Osteocyte (in vitro differentiated cells): ENCODE results near the gene ODAPH. TPM values are rescaled to one million over a fixed set of nuclear protein-coding genes. Genes with fewer than 3 reads are reported as not detected.
A peak's percentile ranks its signal among the peaks of the same experiment; 100 is the strongest.
"Not testable (repeated sequence)": the region's sequence is repeated elsewhere in the genome, so short reads cannot be mapped to it uniquely, and the experiment has no call there.

Source experiments
- DNase-seq: peaks from one replicate; pipeline ENCODE4 v3.0.0; 2021; ENCODE audit warnings: mixed read lengths; ENCODE audit not compliant: unreplicated experiment; ENCODE audit errors: extremely low spot score
- H3K27ac Mint-ChIP-seq: one replicate; pipeline ENCODE4 v1.8.0; 2021; ENCODE audit warnings: mild to moderate bottlenecking, mixed read lengths; ENCODE audit not compliant: unreplicated experiment
- H3K27me3 Mint-ChIP-seq: one replicate; pipeline ENCODE4 v1.8.0; 2021; ENCODE audit warnings: mixed read lengths; ENCODE audit not compliant: unreplicated experiment
- H3K36me3 Mint-ChIP-seq: one replicate; pipeline ENCODE4 v1.8.0; 2021; ENCODE audit warnings: mixed read lengths; ENCODE audit not compliant: unreplicated experiment
- H3K4me1 Mint-ChIP-seq: one replicate; pipeline ENCODE4 v1.8.0; 2021; ENCODE audit warnings: mixed read lengths; ENCODE audit not compliant: unreplicated experiment
- H3K4me3 Mint-ChIP-seq: one replicate; pipeline ENCODE4 v1.8.0; 2021; ENCODE audit warnings: mild to moderate bottlenecking, moderate library complexity, mixed read lengths; ENCODE audit not compliant: unreplicated experiment
- H3K9me3 Mint-ChIP-seq: one replicate; pipeline ENCODE4 v1.8.0; 2021; ENCODE audit warnings: mixed read lengths; ENCODE audit not compliant: unreplicated experiment
- total RNA-seq: library from RNA; stranded (reverse); gene quantifications from 2 replicates; pipeline ENCODE4 v1.2.1, GENCODE V29; 2021
- TF ChIP-seq, protein P1 (sequence below): fragments of 200-600 bp; sonication (generic); IDR thresholded peaks from 2 replicates; pipeline ENCODE4 v1.5.0; 2021; ENCODE audit warnings: antibody characterized with exemption, mild to moderate bottlenecking, moderate library complexity

ODAPH gene
- total RNA-seq, 1 donor from 2014 or later: not detected

DNA sequence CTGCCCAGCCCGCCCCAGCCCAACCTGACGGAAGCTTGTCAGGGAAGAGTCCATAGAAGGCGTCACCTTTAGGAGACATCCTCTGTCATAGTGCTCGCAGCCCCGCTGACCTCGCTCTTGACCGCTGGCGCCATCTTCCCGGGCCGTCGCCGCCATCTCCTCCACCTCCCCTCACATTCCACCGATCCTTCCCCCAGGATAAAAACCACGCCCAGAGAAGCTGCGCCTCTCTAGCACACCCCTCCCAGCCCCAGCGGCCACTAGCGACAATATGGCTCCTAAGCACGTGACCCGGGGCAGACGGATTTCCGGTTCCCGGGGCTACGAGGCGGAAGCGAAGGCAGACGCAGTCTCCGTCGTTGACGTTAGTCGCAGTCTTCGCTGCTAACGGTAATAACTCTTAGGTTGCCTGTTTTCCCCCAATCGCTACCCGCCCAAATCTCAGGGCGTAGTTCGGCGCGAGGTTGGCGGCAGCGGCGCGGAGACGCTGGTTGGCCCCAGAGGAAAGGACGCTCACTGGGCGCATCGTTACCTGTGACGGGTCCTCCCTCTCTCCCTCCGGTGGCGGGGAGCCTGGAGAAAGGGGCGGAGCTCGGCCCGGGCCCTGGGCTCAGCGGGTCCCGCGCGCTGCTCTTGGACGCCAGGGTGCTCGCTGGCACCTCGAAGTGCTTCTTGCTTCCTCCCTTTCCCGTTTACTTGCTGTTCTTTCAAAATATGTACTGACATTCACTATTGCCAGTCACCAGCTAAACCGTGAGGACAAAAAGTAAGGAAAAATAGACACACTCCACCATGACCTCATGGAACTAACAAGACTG is 41.5 kb upstream of the ODAPH start, which contains the start of the genes RCHY1 and THAP6:
RCHY1 (minus strand) TSS at position 273 of the 818 bp plus-strand sequence; CDS start at position 156, 117 bp downstream.
THAP6 (plus strand) TSS at position 343 of the 818 bp plus-strand sequence. CDS start 980 bp downstream, outside the sequence.
- no peak within 1 kb of the TSS for H3K4me3 Mint-ChIP-seq
- peak; percentile 97 for DNase-seq

DNA sequence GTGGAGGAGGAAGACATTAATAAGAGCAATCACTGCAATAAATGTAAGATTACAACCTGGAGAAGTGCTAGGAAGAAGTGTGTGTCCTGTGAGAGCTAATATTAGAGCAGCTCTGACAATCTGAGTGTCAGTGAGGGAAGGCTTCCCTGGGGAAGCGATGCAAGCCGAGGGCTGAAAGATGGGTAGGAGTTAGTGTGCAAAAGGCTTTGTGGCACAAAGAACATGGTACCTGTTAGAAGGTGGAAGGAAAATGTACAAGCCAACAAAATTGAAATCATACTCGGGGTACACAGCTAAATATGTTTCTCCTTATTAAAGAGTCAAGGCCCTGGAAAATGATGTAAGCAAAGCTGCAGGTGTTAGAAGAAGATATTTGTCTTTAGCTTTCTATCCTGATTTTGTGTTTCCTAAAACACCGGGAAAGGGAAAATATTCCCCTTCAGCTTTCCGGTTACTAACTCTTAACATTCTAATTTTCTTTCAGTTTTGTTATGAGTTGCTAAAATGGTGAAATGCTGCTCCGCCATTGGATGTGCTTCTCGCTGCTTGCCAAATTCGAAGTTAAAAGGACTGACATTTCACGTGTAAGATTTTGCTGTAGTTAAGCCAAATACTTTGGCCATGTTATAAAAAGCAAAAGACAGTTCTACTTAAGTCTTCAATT is 40.8 kb upstream of the ODAPH start:
- peaks cover 19% of the 10 kb centered on the region for H3K36me3 Mint-ChIP-seq
- H3K9me3 Mint-ChIP-seq: no peaks in the 10 kb centered on the region
- no peaks in the 10 kb centered on the region for H3K27me3 Mint-ChIP-seq
- peaks cover 15% of the 10 kb centered on the region for H3K4me1 Mint-ChIP-seq
- peak overlapping the region; percentile 93 for H3K27ac Mint-ChIP-seq
- DNase-seq: no peak
- TF ChIP-seq, protein P1, sequence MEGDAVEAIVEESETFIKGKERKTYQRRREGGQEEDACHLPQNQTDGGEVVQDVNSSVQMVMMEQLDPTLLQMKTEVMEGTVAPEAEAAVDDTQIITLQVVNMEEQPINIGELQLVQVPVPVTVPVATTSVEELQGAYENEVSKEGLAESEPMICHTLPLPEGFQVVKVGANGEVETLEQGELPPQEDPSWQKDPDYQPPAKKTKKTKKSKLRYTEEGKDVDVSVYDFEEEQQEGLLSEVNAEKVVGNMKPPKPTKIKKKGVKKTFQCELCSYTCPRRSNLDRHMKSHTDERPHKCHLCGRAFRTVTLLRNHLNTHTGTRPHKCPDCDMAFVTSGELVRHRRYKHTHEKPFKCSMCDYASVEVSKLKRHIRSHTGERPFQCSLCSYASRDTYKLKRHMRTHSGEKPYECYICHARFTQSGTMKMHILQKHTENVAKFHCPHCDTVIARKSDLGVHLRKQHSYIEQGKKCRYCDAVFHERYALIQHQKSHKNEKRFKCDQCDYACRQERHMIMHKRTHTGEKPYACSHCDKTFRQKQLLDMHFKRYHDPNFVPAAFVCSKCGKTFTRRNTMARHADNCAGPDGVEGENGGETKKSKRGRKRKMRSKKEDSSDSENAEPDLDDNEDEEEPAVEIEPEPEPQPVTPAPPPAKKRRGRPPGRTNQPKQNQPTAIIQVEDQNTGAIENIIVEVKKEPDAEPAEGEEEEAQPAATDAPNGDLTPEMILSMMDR: no peak
- no peak overlapping the region for H3K4me3 Mint-ChIP-seq

More for the DNA sequence above, 41.5 kb upstream of the ODAPH start, which contains the start of the genes RCHY1 and THAP6:
- Mint-ChIP-seq H3K9me3 (no peaks in the 10 kb centered on the region), H3K36me3 (peaks cover 17% of the 10 kb centered on the region), H3K27ac (peak within 1 kb of the TSS; percentile 93), H3K4me1 (peaks cover 18% of the 10 kb centered on the region), H3K27me3 (no peaks in the 10 kb centered on the region)
- TF ChIP-seq, protein P1: no peak

DNA sequence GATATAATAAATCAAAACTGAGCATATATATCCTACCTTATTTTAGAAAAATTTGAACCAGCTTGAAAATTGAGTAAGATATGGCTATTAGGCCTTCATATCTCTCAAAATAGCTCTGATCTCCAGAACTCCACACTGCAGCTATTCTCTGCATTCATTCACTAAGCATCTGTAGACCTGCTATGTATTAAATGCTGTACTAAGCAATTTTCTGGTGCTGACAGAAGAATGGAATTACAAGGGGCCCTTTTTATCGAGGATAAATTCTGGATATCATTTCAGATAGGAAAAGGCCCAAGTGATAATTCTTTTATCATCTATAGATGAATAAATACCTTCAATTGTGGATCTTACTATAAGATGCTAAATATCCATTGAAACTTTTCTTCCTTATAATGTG is 39.7 kb upstream of the ODAPH start:
- no peaks in the 10 kb centered on the region for H3K27me3 Mint-ChIP-seq
- no peak for DNase-seq
- H3K9me3 Mint-ChIP-seq: no peaks in the 10 kb centered on the region
- H3K4me3 Mint-ChIP-seq: no peak overlapping the region
- no peak overlapping the region for H3K27ac Mint-ChIP-seq
- TF ChIP-seq, protein P1: no peak
- H3K4me1 Mint-ChIP-seq: peaks cover 16% of the 10 kb centered on the region
- peaks cover 22% of the 10 kb centered on the region for H3K36me3 Mint-ChIP-seq

DNA sequence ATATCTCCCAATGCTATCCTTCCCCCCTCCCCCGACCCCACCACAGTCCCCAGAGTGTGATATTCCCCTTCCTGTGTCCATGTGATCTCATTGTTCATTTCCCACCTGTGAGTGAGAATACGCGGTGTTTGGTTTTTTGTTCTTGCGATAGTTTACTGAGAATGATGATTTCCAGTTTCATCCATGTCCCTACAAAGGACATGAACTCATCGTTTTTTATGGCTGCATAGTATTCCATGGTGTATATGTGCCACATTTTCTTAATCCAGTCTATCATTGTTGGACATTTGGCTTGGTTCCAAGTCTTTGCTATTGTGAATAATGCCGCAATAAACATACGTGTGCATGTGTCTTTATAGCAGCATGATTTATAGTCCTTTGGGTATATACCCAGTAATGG is 36.4 kb upstream of the ODAPH start:
- H3K27ac Mint-ChIP-seq, H3K27me3 Mint-ChIP-seq, H3K9me3 Mint-ChIP-seq, DNase-seq, H3K4me3 Mint-ChIP-seq: not testable (repeated sequence)
- H3K36me3 Mint-ChIP-seq: peaks cover 32% of the 10 kb centered on the region
- H3K4me1 Mint-ChIP-seq: peaks cover 14% of the 10 kb centered on the region

DNA sequence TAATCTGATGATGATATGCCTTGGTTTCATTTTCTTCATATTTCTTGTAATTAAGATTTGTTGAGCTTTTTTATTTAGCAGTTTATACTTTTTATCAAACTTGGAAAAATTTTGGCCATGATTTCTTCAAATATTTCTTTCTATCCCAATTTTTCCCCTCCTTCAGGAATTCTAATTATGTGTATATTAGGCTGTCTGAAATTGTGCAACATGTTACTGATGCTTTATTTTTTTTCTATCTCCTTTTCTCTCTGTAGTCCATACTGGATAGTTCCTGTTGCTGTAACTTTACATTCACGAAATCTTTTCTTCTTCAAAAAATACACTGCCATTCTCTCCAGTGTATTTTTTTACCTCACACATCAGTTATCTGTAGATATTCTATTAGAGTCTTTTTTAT is 30.8 kb upstream of the ODAPH start:
- no peak overlapping the region for H3K4me3 Mint-ChIP-seq
- no peaks in the 10 kb centered on the region for H3K27me3 Mint-ChIP-seq
- TF ChIP-seq, protein P1: no peak
- DNase-seq: no peak
- H3K36me3 Mint-ChIP-seq: peaks cover 43% of the 10 kb centered on the region
- no peaks in the 10 kb centered on the region for H3K9me3 Mint-ChIP-seq
- H3K27ac Mint-ChIP-seq: no peak overlapping the region
- H3K4me1 Mint-ChIP-seq: peaks cover 4% of the 10 kb centered on the region
